ENCODE measurements around the gene CPSF6. TPM values are rescaled to one million over a fixed set of nuclear protein-coding genes. Genes with fewer than 3 reads are reported as not detected.

CPSF6 gene
- total and polyA plus RNA-seq, 12 donors: 13.2 to 52.0 (median 41.4) TPM

DNA sequence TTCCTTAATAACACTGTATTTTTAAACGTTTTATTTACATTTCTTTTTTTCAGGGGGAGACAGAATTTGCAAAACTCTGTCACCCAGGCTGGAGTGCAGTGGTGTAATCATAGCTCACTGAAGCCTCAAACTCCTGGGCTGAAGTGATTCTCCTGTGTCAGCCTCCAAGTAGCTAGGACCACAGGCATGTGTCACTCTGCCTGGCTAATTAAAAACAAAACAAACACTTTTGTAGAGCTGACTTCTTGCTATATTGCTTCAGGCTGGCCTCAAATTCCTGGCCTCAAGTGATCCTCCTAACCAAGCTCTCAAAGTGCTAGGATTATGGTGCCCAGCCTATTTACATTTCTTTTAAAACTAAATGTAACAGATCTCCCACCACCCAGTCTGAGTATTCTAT, 12.7 kb downstream of the CPSF6 start:
- Histone ChIP-seq H3K9me3 (replicated peaks in 1 of 3) (no peaks in the 10 kb centered on the region), H3K27ac (no peak overlapping the region), H3K36me3 (replicated peaks in 1 of 2) (peaks cover 0 to 18% of the 10 kb centered on the region in 2 donors), H3K4me1 (replicated peaks in 1 of 2) (peaks cover 16 to 46% of the 10 kb centered on the region in 2 donors), H3K4me3 (no peak overlapping the region), H3K27me3 (no peaks in the 10 kb centered on the region)
- 22 to 36% (median 26%) methylated on average over 1 of the region's 1 CpG for WGBS, 4 donors
- intact Hi-C loops (cut with DNase I): loop anchor here (10.0 kb wide), 1 partner anchor 97 kb away; no protein-coding TSS in a partner anchor
- no peak for TF ChIP-seq POLR2A (IDR thresholded peaks at IDR 0.05)
- TF ChIP-seq, protein P1, sequence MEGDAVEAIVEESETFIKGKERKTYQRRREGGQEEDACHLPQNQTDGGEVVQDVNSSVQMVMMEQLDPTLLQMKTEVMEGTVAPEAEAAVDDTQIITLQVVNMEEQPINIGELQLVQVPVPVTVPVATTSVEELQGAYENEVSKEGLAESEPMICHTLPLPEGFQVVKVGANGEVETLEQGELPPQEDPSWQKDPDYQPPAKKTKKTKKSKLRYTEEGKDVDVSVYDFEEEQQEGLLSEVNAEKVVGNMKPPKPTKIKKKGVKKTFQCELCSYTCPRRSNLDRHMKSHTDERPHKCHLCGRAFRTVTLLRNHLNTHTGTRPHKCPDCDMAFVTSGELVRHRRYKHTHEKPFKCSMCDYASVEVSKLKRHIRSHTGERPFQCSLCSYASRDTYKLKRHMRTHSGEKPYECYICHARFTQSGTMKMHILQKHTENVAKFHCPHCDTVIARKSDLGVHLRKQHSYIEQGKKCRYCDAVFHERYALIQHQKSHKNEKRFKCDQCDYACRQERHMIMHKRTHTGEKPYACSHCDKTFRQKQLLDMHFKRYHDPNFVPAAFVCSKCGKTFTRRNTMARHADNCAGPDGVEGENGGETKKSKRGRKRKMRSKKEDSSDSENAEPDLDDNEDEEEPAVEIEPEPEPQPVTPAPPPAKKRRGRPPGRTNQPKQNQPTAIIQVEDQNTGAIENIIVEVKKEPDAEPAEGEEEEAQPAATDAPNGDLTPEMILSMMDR (IDR thresholded peaks at IDR 0.05): no peak
- DNase-seq: no peak

DNA sequence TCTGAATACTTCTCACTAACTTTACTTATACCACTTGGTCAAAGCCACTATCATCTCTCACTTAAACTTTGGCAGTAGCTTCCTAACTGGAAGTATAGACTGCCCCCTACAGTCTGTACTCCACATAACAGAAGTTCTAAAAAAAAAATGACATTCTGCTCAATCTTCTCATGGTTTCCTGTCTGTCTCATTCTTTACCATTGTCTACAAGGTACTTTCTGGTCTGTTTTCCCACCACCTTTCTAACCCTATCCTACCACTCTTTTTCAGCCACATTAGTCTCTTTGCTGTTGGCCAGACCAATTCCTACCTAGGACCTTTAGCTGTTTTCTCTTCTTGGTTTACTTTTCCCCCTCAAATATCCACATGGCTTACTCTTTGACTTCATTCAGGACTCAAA, 14.7 kb downstream of the CPSF6 start:
- peaks cover 7 to 30% of the 10 kb centered on the region in 2 donors for H3K4me1 ChIP-seq (replicated peaks in 1 of 2)
- no peak for DNase-seq
- intact Hi-C loops (cut with DNase I): loop anchor here (10.0 kb wide), 1 partner anchor 99 kb away; no protein-coding TSS in a partner anchor
- H3K9me3 ChIP-seq (replicated peaks in 1 of 3): no peaks in the 10 kb centered on the region
- no peak overlapping the region for H3K27ac ChIP-seq
- H3K4me3 ChIP-seq: no peak overlapping the region
- TF ChIP-seq, protein P1 (IDR thresholded peaks at IDR 0.05): peak; percentile 33 to 81 (median 68)
- TF ChIP-seq POLR2A (IDR thresholded peaks at IDR 0.05): no peak
- peaks cover 0 to 37% of the 10 kb centered on the region in 2 donors for H3K36me3 ChIP-seq (replicated peaks in 1 of 2)
- no peaks in the 10 kb centered on the region for H3K27me3 ChIP-seq

DNA sequence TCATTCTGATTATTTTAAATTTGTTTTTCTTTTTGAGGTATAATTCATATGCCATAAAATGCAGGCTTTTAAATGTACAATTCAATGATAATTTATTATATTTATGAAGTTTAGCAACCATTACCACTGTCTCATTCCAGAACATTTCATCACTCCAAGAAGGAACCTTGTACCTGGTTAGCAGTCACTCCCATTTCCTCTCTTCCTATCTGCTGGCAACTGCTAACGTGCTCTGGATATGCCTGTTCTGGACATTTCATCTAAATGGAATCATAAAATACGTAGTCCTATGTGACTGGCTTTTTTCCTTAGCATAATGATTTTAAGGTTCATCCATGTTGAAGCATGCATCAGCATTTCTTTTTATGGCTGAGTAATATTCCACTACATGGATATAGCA, 15.5 kb downstream of the CPSF6 start:
- 85 to 91% (median 88%) methylated on average over 2 of the region's 2 CpGs for WGBS, 4 donors
- Histone ChIP-seq H3K9me3 (replicated peaks in 1 of 3) (no peaks in the 10 kb centered on the region), H3K4me3 (no peak overlapping the region), H3K27me3 (no peaks in the 10 kb centered on the region), H3K27ac (no peak overlapping the region), H3K36me3 (replicated peaks in 1 of 2) (peaks cover 0 to 45% of the 10 kb centered on the region in 2 donors), H3K4me1 (replicated peaks in 1 of 2) (peaks cover 0 to 23% of the 10 kb centered on the region in 2 donors)
- intact Hi-C loops (cut with DNase I): loop anchor here (10.0 kb wide), 1 partner anchor 100 kb away; no protein-coding TSS in a partner anchor
- DNase-seq: no peak
- TF ChIP-seq POLR2A (IDR thresholded peaks at IDR 0.05): no peak
- TF ChIP-seq, protein P1 (IDR thresholded peaks at IDR 0.05): no peak

DNA sequence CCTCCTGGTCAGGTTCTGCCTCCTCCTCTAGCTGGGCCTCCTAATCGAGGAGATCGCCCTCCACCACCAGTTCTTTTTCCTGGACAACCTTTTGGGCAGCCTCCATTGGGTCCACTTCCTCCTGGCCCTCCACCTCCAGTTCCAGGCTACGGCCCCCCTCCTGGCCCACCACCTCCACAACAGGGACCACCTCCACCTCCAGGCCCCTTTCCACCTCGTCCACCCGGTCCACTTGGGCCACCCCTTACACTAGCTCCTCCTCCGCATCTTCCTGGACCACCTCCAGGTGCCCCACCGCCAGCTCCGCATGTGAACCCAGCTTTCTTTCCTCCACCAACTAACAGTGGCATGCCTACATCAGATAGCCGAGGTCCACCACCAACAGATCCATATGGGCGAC, 19.3 kb downstream of the CPSF6 start:
- WGBS, 4 donors: 94 to 98% (median 95%) methylated on average over 10 of the region's 10 CpGs
- Histone ChIP-seq H3K27me3 (no peaks in the 10 kb centered on the region), H3K4me1 (replicated peaks in 1 of 2) (no peaks in the 10 kb centered on the region), H3K36me3 (replicated peaks in 1 of 2) (peaks cover 0 to 79% of the 10 kb centered on the region in 2 donors), H3K9me3 (replicated peaks in 1 of 3) (no peaks in the 10 kb centered on the region), H3K27ac (no peak overlapping the region), H3K4me3 (no peak overlapping the region)
- intact Hi-C loops (cut with DNase I): loop anchor here (10.0 kb wide), 1 partner anchor 104 kb away; no protein-coding TSS in a partner anchor
- no peak for TF ChIP-seq POLR2A (IDR thresholded peaks at IDR 0.05)
- TF ChIP-seq, protein P1 (IDR thresholded peaks at IDR 0.05): no peak
- no peak for DNase-seq
